HCT116 (cell line): ENCODE data around the gene SBSN. TPM values are rescaled to one million over a fixed set of nuclear protein-coding genes. Genes with fewer than 3 reads are reported as not detected.

ENCODE experiments used
- ATAC-seq: fragments of 200-7000 bp; cut with Tn5 transposase; 2 replicates; pipeline ENCODE4 v1.9.1; 2020; ENCODE audit warnings: mild to moderate bottlenecking, moderate library complexity
- BruUV-seq: library from RNA; stranded (reverse); fragments of 400-500 nt; replicated peaks from 2 replicates; lab custom pipeline; 2021; lab: Mats Ljungman, UMichigan
- CTCF ChIA-PET: fragments of 300-600 bp; sonication (Branson Sonifier 250); formaldehyde crosslinking; loops from one replicate; lab custom pipeline; 2021; ENCODE audit warnings: antibody characterized with exemption; lab: Charles Lee
- POLR2A ChIA-PET: fragments of 300-600, 350-600 bp; sonication (Branson Sonifier 250); formaldehyde crosslinking; loops from one replicate; lab custom pipeline; 2021; ENCODE audit warnings: antibody characterized with exemption; lab: Charles Lee
- RAD21 ChIA-PET, 2 experiments: fragments of 300-600 bp; sonication (Branson Sonifier 250); formaldehyde crosslinking; loops; one replicate each; lab custom pipeline; 2023; ENCODE audit warnings: low total read pairs in 2 of 2; ENCODE audit not compliant: uncharacterized antibody in 2 of 2, unreplicated experiment in 2 of 2, low non-redundant PET in 1 of 2; lab: Charles Lee
- DNase-seq: peaks from one replicate; pipeline ENCODE4 v3.0.0-alpha.2; 2010; ENCODE audit warnings: low read depth, low spot score
- H2AFZ ChIP-seq: fragments of 200-600 bp; shearing (Covaris generic), sonication (generic); 2 replicates; pipeline ENCODE4 v1.6.1; 2017; ENCODE audit warnings: low read depth, mixed run types, mixed read lengths, antibody characterized with exemption, low read length; ENCODE audit not compliant: poor library complexity, severe bottlenecking
- H3K27ac ChIP-seq: 2 replicates; pipeline ENCODE4 v1.5.1; 2012; ENCODE audit warnings: low read depth, low read length
- H3K27me3 ChIP-seq: fragments of 200-600 bp; sonication (generic); 2 replicates; pipeline ENCODE4 v1.6.1; 2016; ENCODE audit warnings: mixed run types, low read length, mixed read lengths; ENCODE audit not compliant: insufficient read depth
- H3K36me3 ChIP-seq, 2 experiments: fragments of 200-500 bp in 1 of 2; fragments of 200-600 bp in 1 of 2; sonication (Bioruptor generic) in 1 of 2; sonication (generic) in 1 of 2; 2 replicates each; pipeline versions ENCODE4 v1.5.1 to v1.6.1; 2014 to 2016; ENCODE audit warnings: low read length in 2 of 2, inconsistent platforms in 1 of 2, mixed read lengths in 1 of 2, mixed run types in 1 of 2; ENCODE audit not compliant: insufficient read depth in 2 of 2, control insufficient read depth in 1 of 2
- H3K4me1 ChIP-seq, 2 experiments: fragments of 200-600 bp in 1 of 2; sonication (generic) in 1 of 2; 2 replicates each; pipeline versions ENCODE4 v1.5.1 to v1.6.1; 2012 to 2017; ENCODE audit warnings: low read length in 2 of 2, inconsistent platforms in 1 of 2, mild to moderate bottlenecking in 1 of 2, mixed read lengths in 1 of 2, mixed run types in 1 of 2, moderate library complexity in 1 of 2; ENCODE audit not compliant: insufficient read depth in 2 of 2, control insufficient read depth in 1 of 2
- H3K4me2 ChIP-seq: fragments of 200-600 bp; sonication (generic); 2 replicates; pipeline ENCODE4 v1.6.1; 2017; ENCODE audit warnings: mixed run types, low read length, mixed read lengths
- H3K4me3 ChIP-seq, 2 experiments: fragments of 200-600 bp in 1 of 2; sonication (generic) in 1 of 2; replicated peaks in 1 of 2; 2 replicates each; pipeline ENCODE4 v1.5.1; 2011 to 2016; ENCODE audit warnings: low read length in 2 of 2, control low read depth in 1 of 2, low read depth in 1 of 2, mild to moderate bottlenecking in 1 of 2, mixed read lengths in 1 of 2, mixed run types in 1 of 2
- H3K79me2 ChIP-seq: fragments of 200-600 bp; sonication (generic); 2 replicates; pipeline ENCODE4 v1.6.1; 2017; ENCODE audit warnings: mild to moderate bottlenecking, mixed run types, low read length, moderate library complexity, mixed read lengths; ENCODE audit not compliant: insufficient read depth
- H3K9ac ChIP-seq: fragments of 200-600 bp; sonication (generic); 2 replicates; pipeline ENCODE4 v1.6.1; 2016; ENCODE audit warnings: low read length, mixed read lengths
- H3K9me2 ChIP-seq: fragments of 200-600 bp; sonication (generic), shearing (Covaris generic); 2 replicates; pipeline ENCODE4 v1.6.1; 2017; ENCODE audit warnings: mixed run types, mild to moderate bottlenecking, moderate library complexity; ENCODE audit not compliant: insufficient read depth
- H3K9me3 ChIP-seq, 2 experiments: fragments of 200-500 bp in 1 of 2; fragments of 200-600 bp in 1 of 2; sonication (Bioruptor generic) in 1 of 2; sonication (generic) in 1 of 2; 2 replicates each; pipeline ENCODE4 v1.6.1; 2014 to 2017; ENCODE audit warnings: low read length in 2 of 2, mixed read lengths in 2 of 2, inconsistent platforms in 1 of 2, low read depth in 1 of 2, mild to moderate bottlenecking in 1 of 2, mixed run types in 1 of 2, moderate library complexity in 1 of 2; ENCODE audit not compliant: control insufficient read depth in 1 of 2, insufficient read depth in 1 of 2
- H4K20me1 ChIP-seq: fragments of 200-600 bp; sonication (generic), shearing (Covaris generic); 2 replicates; pipeline ENCODE4 v1.6.1; 2017; ENCODE audit warnings: mixed run types, mild to moderate bottlenecking, moderate library complexity; ENCODE audit not compliant: insufficient read depth
- ATF3 ChIP-seq: IDR thresholded peaks from 2 replicates; pipeline ENCODE4 v1.6.1; 2012
- CTCF ChIP-seq, 3 experiments: fragments of 200-600 bp in 1 of 3; sonication (generic) in 1 of 3; IDR thresholded peaks in 2 of 3; conservative IDR thresholded peaks in 1 of 3; 2 replicates each; pipeline ENCODE4 v1.5.1; 2012 to 2017; ENCODE audit warnings: low read depth in 2 of 3, low read length in 2 of 3, antibody characterized with exemption in 1 of 3, borderline replicate concordance in 1 of 3, control low read depth in 1 of 3, mild to moderate bottlenecking in 1 of 3, mixed read lengths in 1 of 3, mixed run types in 1 of 3, moderate library complexity in 1 of 3; ENCODE audit not compliant: insufficient read depth in 1 of 3
- EZH2 ChIP-seq: fragments of 200-600 bp; sonication (generic); IDR thresholded peaks from 2 replicates; pipeline ENCODE4 v1.6.1; 2017; ENCODE audit warnings: antibody characterized with exemption, mixed run types
- FOSL1 ChIP-seq: IDR thresholded peaks from 2 replicates; pipeline ENCODE4 v1.6.1; 2012; ENCODE audit warnings: low read depth
- JUND ChIP-seq: IDR thresholded peaks from 2 replicates; pipeline ENCODE4 v1.6.1; 2012
- POLR2AphosphoS5 ChIP-seq: IDR thresholded peaks from 2 replicates; pipeline ENCODE4 v1.6.1; 2011; ENCODE audit warnings: mild to moderate bottlenecking, low read depth, low read length, moderate library complexity
- RAD21 ChIP-seq: IDR thresholded peaks from 2 replicates; pipeline ENCODE4 v1.6.1; 2012; ENCODE audit warnings: low read depth, mild to moderate bottlenecking
- REST ChIP-seq: IDR thresholded peaks from 2 replicates; pipeline ENCODE4 v1.6.1; 2012; ENCODE audit warnings: low read depth
- SP1 ChIP-seq: IDR thresholded peaks from 2 replicates; pipeline ENCODE4 v1.6.1; 2012; ENCODE audit warnings: low read depth
- TCF7L2 ChIP-seq: IDR thresholded peaks from 2 replicates; pipeline ENCODE4 v1.7.0; 2011; ENCODE audit warnings: borderline replicate concordance, inconsistent platforms; ENCODE audit not compliant: insufficient read depth, insufficient read length; ENCODE audit errors: extremely low read depth
- YY1 ChIP-seq: IDR thresholded peaks from 2 replicates; pipeline ENCODE4 v1.6.1; 2011; ENCODE audit warnings: low read length, low read depth, moderate library complexity, mild to moderate bottlenecking; ENCODE audit not compliant: insufficient replicate concordance; ENCODE audit errors: extremely low read depth
- ZFX ChIP-seq: fragments of 450-650 bp; IDR thresholded peaks from 2 replicates; pipeline ENCODE4 v1.6.1; 2017
- ZNF274 ChIP-seq: fragments of 200-500 bp; sonication (Bioruptor generic); IDR thresholded peaks from 2 replicates; pipeline ENCODE4 v1.6.1; 2014; ENCODE audit warnings: mild to moderate bottlenecking, low read depth, low read length, inconsistent platforms
- intact Hi-C: fragments of 100-400 bp; cut with micrococcal nuclease; formaldehyde crosslinking; loops from 2 replicates; pipeline ENCODE4 v1.10.0; 2022
- total RNA-seq: library from RNA; stranded (reverse); gene quantifications from one replicate; pipeline ENCODE4 v1.2.1, GENCODE V29; 2021; ENCODE audit not compliant: unreplicated experiment

Gene SBSN
- total RNA-seq, 1 experiment from 2014 or later: 0.66 TPM

- no peaks in the 10 kb centered on the region for H4K20me1 ChIP-seq
Observed at GRCh38 chr19:35498984-35499527, 29.1 kb downstream of the SBSN start.

More at GRCh38 chr19:35498984-35499527, 29.1 kb downstream of the SBSN start:
- ChIA-PET RAD21 (no interaction called here), CTCF (no interaction called here), POLR2A (no interaction called here)
- H3K79me2 ChIP-seq: no peaks in the 10 kb centered on the region
- H2AFZ ChIP-seq: no peak overlapping the region
- no peak overlapping the region for H3K9ac ChIP-seq
- intact Hi-C loops: no loop called here
- no TSS peak for BruUV-seq
- TF ChIP-seq REST (no peak), ZNF274 (no peak), FOSL1 (no peak), ZFX (no peak), POLR2AphosphoS5 (no peak), TCF7L2 (no peak), EZH2 (no peak), YY1 (no peak), JUND (no peak), RAD21 (no peak), CTCF (IDR thresholded peaks at IDR 0.05 in 2 of 3, conservative IDR thresholded peaks at IDR 0.05 in 1 of 3; ENCODE audit: borderline replicate concordance in 1 of 3, insufficient read depth in 1 of 3, low read depth in 2 of 3, low read length in 2 of 3) (no peak), ATF3 (no peak), SP1 (no peak)
- no peaks in the 10 kb centered on the region for H3K27me3 ChIP-seq
- peaks cover 21 to 23% of the 10 kb centered on the region in 2 experiments; a peak in 3 of 4 replicates for H3K36me3 ChIP-seq
- no peak overlapping the region for H3K27ac ChIP-seq
- H3K9me3 ChIP-seq: no peaks in the 10 kb centered on the region
- H3K4me3 ChIP-seq: no peak overlapping the region
- no peaks in the 10 kb centered on the region for H3K9me2 ChIP-seq
- no peak for DNase-seq
- no peak overlapping the region for H3K4me2 ChIP-seq
- no peak for ATAC-seq
- H3K4me1 ChIP-seq: peaks cover 4 to 11% of the 10 kb centered on the region in 2 experiments; a peak in 3 of 4 replicates
